GM12872 (cell line): ENCODE measurements around the gene SPATA33.
A peak's percentile ranks its signal among the peaks of the same experiment; 100 is the strongest.

Experiments used
- CTCF ChIP-seq: IDR thresholded peaks from 3 replicates; pipeline ENCODE4 v1.5.1; 2011; ENCODE audit warnings: low read depth, mild to moderate bottlenecking, low read length, moderate library complexity; ENCODE audit not compliant: insufficient read depth

Gene SPATA33

GRCh38 chr16:89695086-89695874, 37.6 kb downstream of the SPATA33 start:
- TF ChIP-seq CTCF: no peak

- no peak for TF ChIP-seq CTCF
These were observed 38.4 kb downstream of the SPATA33 start for GRCh38 chr16:89695875-89696669.

GRCh38 chr16:89696670-89697128, 39.1 kb downstream of the SPATA33 start:
- TF ChIP-seq CTCF: no peak

- TF ChIP-seq CTCF: no peak
These were observed 39.6 kb downstream of the SPATA33 start for GRCh38 chr16:89697161-89697615.

GRCh38 chr16:89697616-89698331, 40.1 kb downstream of the SPATA33 start:
- no peak for TF ChIP-seq CTCF

- peak; percentile 67 for TF ChIP-seq CTCF
These were observed 42.5 kb downstream of the SPATA33 start for GRCh38 chr16:89700100-89700648.
